Activated T-cell treated with anti-CD3 and anti-CD28 coated beads, Interleukin-2, amount 50 U/mL, for 72 hours (primary cell): ENCODE data around the gene CDCA7. TPM values are rescaled to one million over a fixed set of nuclear protein-coding genes. Genes with fewer than 3 reads are reported as not detected.

Source experiments
- ATAC-seq, 2 donors: fragments of 150-1000 bp; cut with Tn5 transposase; replicated peaks in 1 of 2; 2 replicates each; pipeline ENCODE4 v1.10.0; 2021; ENCODE audit warnings: moderate library complexity in 2 of 2, mild to moderate bottlenecking in 1 of 2
- DNase-seq, 2 donors: peaks; one replicate each; pipeline ENCODE4 v3.0.0; 2021 to 2022; ENCODE audit warnings: mixed read lengths in 1 of 2
- H3K27ac Mint-ChIP-seq: one replicate; pipeline ENCODE4 v1.8.0; 2022; ENCODE audit warnings: mild to moderate bottlenecking, moderate library complexity, mixed read lengths
- H3K27me3 Mint-ChIP-seq: one replicate; pipeline ENCODE4 v1.8.0; 2022; ENCODE audit warnings: low read depth, mixed read lengths
- H3K36me3 Mint-ChIP-seq, 2 donors: one replicate each; pipeline ENCODE4 v1.8.0; 2022; ENCODE audit warnings: mixed read lengths in 2 of 2, mild to moderate bottlenecking in 1 of 2; ENCODE audit not compliant: insufficient read depth in 2 of 2
- H3K4me1 Mint-ChIP-seq: one replicate; pipeline ENCODE4 v1.8.0; 2022; ENCODE audit warnings: low read depth, mixed read lengths
- H3K4me3 Mint-ChIP-seq, 2 donors: one replicate each; pipeline ENCODE4 v1.8.0; 2022; ENCODE audit warnings: mild to moderate bottlenecking in 2 of 2, mixed read lengths in 2 of 2, moderate library complexity in 2 of 2
- H3K9me3 Mint-ChIP-seq, 2 donors: one replicate each; pipeline ENCODE4 v1.8.0; 2022; ENCODE audit warnings: mixed read lengths in 2 of 2
- total RNA-seq, 2 donors: library from RNA; stranded (reverse); gene quantifications; one replicate each; pipeline ENCODE4 v1.2.3, GENCODE V29; 2022

The CDCA7 gene
- total RNA-seq, 2 donors from 2014 or later = 72.8 to 87.2 TPM

DNA sequence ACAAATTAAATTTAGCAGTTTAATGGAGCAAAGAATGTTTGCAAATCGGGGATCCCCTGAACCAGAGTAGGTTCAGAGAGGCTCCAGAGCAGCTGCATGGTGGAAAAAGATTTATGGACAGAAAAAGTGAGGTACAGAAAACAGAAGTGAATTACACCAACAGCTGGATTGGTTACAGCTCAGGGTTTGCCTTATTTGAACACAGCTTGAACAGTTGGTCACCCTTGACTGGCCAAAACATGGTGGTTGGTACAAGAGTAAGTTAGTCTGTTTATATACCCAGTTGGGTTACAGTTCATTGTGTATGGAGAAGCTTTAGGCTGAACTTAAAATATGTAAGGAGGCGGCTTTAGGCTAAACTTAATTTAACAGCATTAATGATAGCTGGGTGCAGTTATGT lies 5.4 kb upstream of the CDCA7 start:
- no peak for ATAC-seq
- H3K9me3 Mint-ChIP-seq = peaks cover 3 to 4% of the 10 kb centered on the region in 2 donors
- H3K36me3 Mint-ChIP-seq = peaks cover 8 to 17% of the 10 kb centered on the region in 2 donors
- H3K4me3 Mint-ChIP-seq = no peak overlapping the region
- no peak overlapping the region for H3K27ac Mint-ChIP-seq
- peaks cover 14% of the 10 kb centered on the region for H3K4me1 Mint-ChIP-seq
- DNase-seq = no peak
- H3K27me3 Mint-ChIP-seq = peaks cover 41% of the 10 kb centered on the region

DNA sequence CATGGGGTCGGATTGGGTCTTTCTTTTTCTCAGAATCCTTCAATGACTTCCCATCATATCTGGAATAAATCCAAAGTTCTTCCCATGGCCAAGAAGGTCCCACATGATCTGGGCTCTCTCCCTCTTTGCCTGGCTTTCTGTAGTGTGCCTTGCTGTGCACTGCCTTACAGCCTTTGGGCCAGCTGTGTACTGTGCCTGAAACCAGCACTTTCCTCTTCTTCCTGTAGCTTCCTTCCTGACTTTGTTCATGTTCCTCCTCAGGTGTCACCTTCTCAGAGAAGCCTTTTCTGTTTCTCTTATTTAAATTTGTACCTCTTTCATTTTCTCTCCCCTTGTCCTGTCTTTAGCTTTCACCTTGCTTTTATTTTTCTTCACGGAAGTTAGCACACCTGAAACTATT lies 4.3 kb upstream of the CDCA7 start:
- Mint-ChIP-seq H3K27me3 (peaks cover 41% of the 10 kb centered on the region), H3K36me3 (peaks cover 6 to 16% of the 10 kb centered on the region in 2 donors), H3K4me3 (no peak overlapping the region), H3K27ac (no peak overlapping the region), H3K9me3 (peaks cover 3 to 4% of the 10 kb centered on the region in 2 donors), H3K4me1 (peaks cover 17% of the 10 kb centered on the region)
- no peak for DNase-seq
- no peak for ATAC-seq

GRCh38 chr2:173351879-173352278 lies 2.8 kb upstream of the CDCA7 start:
- peaks cover 41% of the 10 kb centered on the region for H3K27me3 Mint-ChIP-seq
- no peak for ATAC-seq
- no peak for DNase-seq
- peaks cover 8 to 15% of the 10 kb centered on the region in 2 donors for H3K36me3 Mint-ChIP-seq
- peak overlapping the region in 1 of 2 donors; percentile 15 for H3K4me3 Mint-ChIP-seq
- H3K9me3 Mint-ChIP-seq = peaks cover 0 to 1% of the 10 kb centered on the region in 2 donors
- peaks cover 27% of the 10 kb centered on the region for H3K4me1 Mint-ChIP-seq
- H3K27ac Mint-ChIP-seq = no peak overlapping the region

GRCh38 chr2:173353556-173353955 lies 1.1 kb upstream of the CDCA7 start:
- Mint-ChIP-seq H3K9me3 (peaks cover 0 to 1% of the 10 kb centered on the region in 2 donors), H3K36me3 (peaks cover 9 to 16% of the 10 kb centered on the region in 2 donors), H3K4me1 (peaks cover 34% of the 10 kb centered on the region), H3K27me3 (peaks cover 41% of the 10 kb centered on the region), H3K27ac (peak overlapping the region; percentile 91), H3K4me3 (peak overlapping the region; percentile 86 to 89)
- DNase-seq (no peak), ATAC-seq (no peak)

- Mint-ChIP-seq H3K4me1 (peaks cover 40% of the 10 kb centered on the region), H3K27me3 (peaks cover 41% of the 10 kb centered on the region)
- peak in 1 of 2 donors; percentile 74 for DNase-seq
These were observed 545 bp upstream of the CDCA7 start for GRCh38 chr2:173354073-173354581.

GRCh38 chr2:173355132-173355865 lies 627 bp downstream of the CDCA7 start:
- ATAC-seq (peak; percentile 32 to 48), DNase-seq (peak; percentile 41 to 49)
- peaks cover 12 to 25% of the 10 kb centered on the region in 2 donors for H3K36me3 Mint-ChIP-seq
- H3K4me3 Mint-ChIP-seq = peak overlapping the region; percentile 86 to 89
- peak overlapping the region; percentile 38 for H3K27ac Mint-ChIP-seq
- H3K4me1 Mint-ChIP-seq = peaks cover 42% of the 10 kb centered on the region
- H3K9me3 Mint-ChIP-seq = peaks cover 0 to 1% of the 10 kb centered on the region in 2 donors
- H3K27me3 Mint-ChIP-seq = peaks cover 35% of the 10 kb centered on the region

More at GRCh38 chr2:173354073-173354581, 545 bp upstream of the CDCA7 start:
- peak; percentile 55 to 79 for ATAC-seq
- Mint-ChIP-seq H3K4me3 (peak overlapping the region; percentile 86 to 89), H3K36me3 (peaks cover 9 to 19% of the 10 kb centered on the region in 2 donors), H3K9me3 (peaks cover 0 to 1% of the 10 kb centered on the region in 2 donors), H3K27ac (peak overlapping the region; percentile 91)

- H3K36me3 Mint-ChIP-seq = peaks cover 16 to 30% of the 10 kb centered on the region in 2 donors
These were observed 1.3 kb downstream of the CDCA7 start for GRCh38 chr2:173355866-173356508.

DNA sequence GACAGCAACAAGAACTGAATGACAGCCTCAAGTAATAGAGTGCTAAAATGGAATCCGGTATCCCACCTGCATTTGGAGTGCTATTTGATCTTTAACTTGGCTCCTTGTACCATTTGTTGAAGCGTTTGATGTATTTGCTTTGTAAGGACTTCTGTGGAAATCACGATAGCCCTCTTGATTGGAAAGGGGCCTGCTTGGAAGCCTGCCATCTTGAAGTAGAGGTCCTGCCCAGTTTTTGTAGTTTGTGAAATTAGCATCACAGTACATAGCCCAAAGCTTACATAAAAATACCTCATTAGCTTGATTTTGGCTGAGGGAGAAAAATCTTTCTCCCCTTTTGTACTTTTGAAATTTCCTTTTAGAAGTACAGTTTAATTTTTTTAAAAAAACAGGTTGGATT lies 2.7 kb downstream of the CDCA7 start:
- ATAC-seq (no peak), DNase-seq (no peak)
- H3K27ac Mint-ChIP-seq = no peak overlapping the region
- peak overlapping the region in 1 of 2 donors; percentile 89 for H3K4me3 Mint-ChIP-seq
- peaks cover 15% of the 10 kb centered on the region for H3K27me3 Mint-ChIP-seq
- no peaks in the 10 kb centered on the region for H3K9me3 Mint-ChIP-seq
- H3K4me1 Mint-ChIP-seq = peaks cover 42% of the 10 kb centered on the region
- peaks cover 17 to 37% of the 10 kb centered on the region in 2 donors for H3K36me3 Mint-ChIP-seq

More at GRCh38 chr2:173355866-173356508, 1.3 kb downstream of the CDCA7 start:
- Mint-ChIP-seq H3K4me3 (peak overlapping the region; percentile 86 to 89), H3K4me1 (peaks cover 42% of the 10 kb centered on the region), H3K9me3 (peaks cover 0 to 1% of the 10 kb centered on the region in 2 donors), H3K27ac (peak overlapping the region; percentile 38), H3K27me3 (peaks cover 29% of the 10 kb centered on the region)
- DNase-seq = no peak
- no peak for ATAC-seq

DNA sequence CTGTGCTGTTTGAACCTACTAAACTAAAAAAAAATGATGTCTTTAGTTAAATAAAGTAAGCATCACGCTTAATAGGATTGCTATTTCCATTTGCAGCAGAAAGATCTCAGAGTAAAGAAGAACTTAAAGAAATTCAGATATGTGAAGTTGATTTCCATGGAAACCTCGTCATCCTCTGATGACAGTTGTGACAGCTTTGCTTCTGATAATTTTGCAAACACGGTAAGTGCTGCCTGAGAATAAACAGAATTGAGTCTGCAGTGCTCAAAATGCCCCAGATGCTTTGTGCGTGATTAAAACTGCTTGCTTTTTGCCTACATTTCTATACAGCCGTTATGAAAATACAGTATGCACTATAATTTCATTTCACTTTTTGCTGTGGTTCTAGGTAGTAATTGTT lies 3.9 kb downstream of the CDCA7 start:
- no peak for ATAC-seq
- Mint-ChIP-seq H3K4me3 (peak overlapping the region; percentile 4 to 49), H3K36me3 (peaks cover 18 to 43% of the 10 kb centered on the region in 2 donors), H3K4me1 (peaks cover 35% of the 10 kb centered on the region), H3K27me3 (peaks cover 2% of the 10 kb centered on the region), H3K9me3 (no peaks in the 10 kb centered on the region), H3K27ac (no peak overlapping the region)
- DNase-seq = no peak

DNA sequence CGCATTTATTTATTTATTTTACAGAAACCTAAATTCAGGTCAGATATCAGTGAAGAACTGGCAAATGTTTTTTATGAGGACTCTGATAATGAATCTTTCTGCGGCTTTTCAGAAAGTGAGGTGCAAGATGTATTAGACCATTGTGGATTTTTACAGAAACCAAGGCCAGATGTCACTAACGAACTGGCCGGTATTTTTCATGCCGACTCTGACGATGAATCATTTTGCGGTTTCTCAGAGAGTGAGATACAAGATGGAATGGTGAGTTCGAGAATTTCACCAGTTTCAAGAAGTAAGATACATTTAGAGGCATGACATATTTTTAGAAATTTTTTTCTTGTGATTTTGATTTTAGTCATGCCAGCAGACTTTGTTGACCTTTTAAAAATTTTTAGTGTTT lies 4.6 kb downstream of the CDCA7 start:
- Mint-ChIP-seq H3K27ac (peak overlapping the region; percentile 4), H3K27me3 (no peaks in the 10 kb centered on the region), H3K4me3 (peak overlapping the region in 1 of 2 donors; percentile 49), H3K36me3 (peaks cover 19 to 47% of the 10 kb centered on the region in 2 donors), H3K9me3 (no peaks in the 10 kb centered on the region), H3K4me1 (peaks cover 29% of the 10 kb centered on the region)
- peak in 1 of 2 donors; percentile 12 for ATAC-seq
- DNase-seq = no peak

- peak overlapping the region; percentile 32 for H3K27ac Mint-ChIP-seq
- H3K4me3 Mint-ChIP-seq = peak overlapping the region in 1 of 2 donors; percentile 16
- no peak for DNase-seq
These were observed 15.5 kb downstream of the CDCA7 start for GRCh38 chr2:173370198-173370597.

GRCh38 chr2:173371023-173371422 lies 16.4 kb downstream of the CDCA7 start:
- H3K27me3 Mint-ChIP-seq = no peaks in the 10 kb centered on the region
- H3K36me3 Mint-ChIP-seq = peaks cover 5 to 41% of the 10 kb centered on the region in 2 donors
- ATAC-seq (no peak), DNase-seq (no peak)
- H3K9me3 Mint-ChIP-seq = no peaks in the 10 kb centered on the region
- peaks cover 38% of the 10 kb centered on the region for H3K4me1 Mint-ChIP-seq
- H3K4me3 Mint-ChIP-seq = no peak overlapping the region
- H3K27ac Mint-ChIP-seq = no peak overlapping the region

More at GRCh38 chr2:173370198-173370597, 15.5 kb downstream of the CDCA7 start:
- ATAC-seq = peak; percentile 47 to 65
- Mint-ChIP-seq H3K9me3 (no peaks in the 10 kb centered on the region), H3K27me3 (no peaks in the 10 kb centered on the region), H3K4me1 (peaks cover 38% of the 10 kb centered on the region), H3K36me3 (peaks cover 7 to 47% of the 10 kb centered on the region in 2 donors)

GRCh38 chr2:173373290-173373689 lies 18.6 kb downstream of the CDCA7 start:
- Mint-ChIP-seq H3K4me1 (peaks cover 38% of the 10 kb centered on the region), H3K27me3 (no peaks in the 10 kb centered on the region), H3K36me3 (peaks cover 4 to 25% of the 10 kb centered on the region in 2 donors), H3K27ac (no peak overlapping the region), H3K9me3 (no peaks in the 10 kb centered on the region), H3K4me3 (no peak overlapping the region)
- ATAC-seq (no peak), DNase-seq (no peak)
